Testis (tissue), 2 donors: Measurements from ENCODE around the gene PRKAG2.

ENCODE experiments used
- POLR2A ChIP-seq: fragments of 450-650 bp; IDR thresholded peaks from one replicate; pipeline ENCODE4 v1.6.1; 2017; ENCODE audit warnings: antibody characterized with exemption, mild to moderate bottlenecking, moderate library complexity
- TF ChIP-seq, protein P1 (sequence below), 3 experiments: fragments of 450-650 bp in 2 of 3; fragments of 200-600 bp in 1 of 3; sonication (generic) in 1 of 3; IDR thresholded peaks; one replicate each; pipeline ENCODE4 v1.5.1; 2016 to 2019; ENCODE audit warnings: antibody characterized with exemption in 3 of 3, mild to moderate bottlenecking in 2 of 3, moderate library complexity in 1 of 3

DNA sequence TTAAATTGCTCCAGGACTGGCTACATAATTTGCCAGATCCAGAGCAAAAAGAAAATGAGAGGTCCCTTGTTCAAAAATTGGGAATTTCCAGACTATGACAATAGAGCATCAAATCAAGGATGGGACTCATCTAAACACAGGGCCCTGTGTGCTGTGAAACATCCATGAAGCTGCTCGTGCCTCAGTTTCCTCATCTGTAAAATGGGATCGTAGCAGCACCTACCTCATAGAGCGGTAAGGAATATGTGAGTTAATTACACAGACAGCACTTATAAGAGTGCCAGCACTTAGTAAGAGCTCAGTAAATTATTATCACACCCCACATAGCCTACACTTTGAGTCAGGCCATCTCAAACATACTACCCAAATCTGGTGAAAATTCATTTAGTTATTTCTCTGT is 221.4 kb downstream of the PRKAG2 start:
- TF ChIP-seq, protein P1, sequence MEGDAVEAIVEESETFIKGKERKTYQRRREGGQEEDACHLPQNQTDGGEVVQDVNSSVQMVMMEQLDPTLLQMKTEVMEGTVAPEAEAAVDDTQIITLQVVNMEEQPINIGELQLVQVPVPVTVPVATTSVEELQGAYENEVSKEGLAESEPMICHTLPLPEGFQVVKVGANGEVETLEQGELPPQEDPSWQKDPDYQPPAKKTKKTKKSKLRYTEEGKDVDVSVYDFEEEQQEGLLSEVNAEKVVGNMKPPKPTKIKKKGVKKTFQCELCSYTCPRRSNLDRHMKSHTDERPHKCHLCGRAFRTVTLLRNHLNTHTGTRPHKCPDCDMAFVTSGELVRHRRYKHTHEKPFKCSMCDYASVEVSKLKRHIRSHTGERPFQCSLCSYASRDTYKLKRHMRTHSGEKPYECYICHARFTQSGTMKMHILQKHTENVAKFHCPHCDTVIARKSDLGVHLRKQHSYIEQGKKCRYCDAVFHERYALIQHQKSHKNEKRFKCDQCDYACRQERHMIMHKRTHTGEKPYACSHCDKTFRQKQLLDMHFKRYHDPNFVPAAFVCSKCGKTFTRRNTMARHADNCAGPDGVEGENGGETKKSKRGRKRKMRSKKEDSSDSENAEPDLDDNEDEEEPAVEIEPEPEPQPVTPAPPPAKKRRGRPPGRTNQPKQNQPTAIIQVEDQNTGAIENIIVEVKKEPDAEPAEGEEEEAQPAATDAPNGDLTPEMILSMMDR (IDR thresholded peaks at IDR 0.05): no peak
- no peak for TF ChIP-seq POLR2A
